HCT116 (cell line): ENCODE measurements around the gene ZBTB17.

Experiments
- CEBPB ChIP-seq: IDR thresholded peaks from 2 replicates; pipeline ENCODE4 v1.6.1; 2012; ENCODE audit warnings: low read depth
- CTCF ChIP-seq, 3 experiments: fragments of 200-600 bp in 1 of 3; sonication (generic) in 1 of 3; IDR thresholded peaks in 2 of 3; conservative IDR thresholded peaks in 1 of 3; 2 replicates each; pipeline ENCODE4 v1.5.1; 2012 to 2017; ENCODE audit warnings: low read depth in 2 of 3, low read length in 2 of 3, antibody characterized with exemption in 1 of 3, borderline replicate concordance in 1 of 3, control low read depth in 1 of 3, mild to moderate bottlenecking in 1 of 3, mixed read lengths in 1 of 3, mixed run types in 1 of 3, moderate library complexity in 1 of 3; ENCODE audit not compliant: insufficient read depth in 1 of 3
- ELF1 ChIP-seq: IDR thresholded peaks from 2 replicates; pipeline ENCODE4 v1.6.1; 2012; ENCODE audit warnings: low read depth, borderline replicate concordance
- POLR2A ChIP-seq: IDR thresholded peaks from 2 replicates; pipeline ENCODE4 v1.7.0; 2011; ENCODE audit warnings: borderline replicate concordance; ENCODE audit not compliant: insufficient read depth, insufficient read length; ENCODE audit errors: extremely low read depth
- RAD21 ChIP-seq: IDR thresholded peaks from 2 replicates; pipeline ENCODE4 v1.6.1; 2012; ENCODE audit warnings: low read depth, mild to moderate bottlenecking
- REST ChIP-seq: IDR thresholded peaks from 2 replicates; pipeline ENCODE4 v1.6.1; 2012; ENCODE audit warnings: low read depth
- ZBTB33 ChIP-seq: IDR thresholded peaks from 2 replicates; pipeline ENCODE4 v1.6.1; 2011; ENCODE audit warnings: mild to moderate bottlenecking, low read length, moderate library complexity; ENCODE audit not compliant: insufficient replicate concordance; ENCODE audit errors: extremely low read depth

GRCh38 chr1:15948595-15949452 is 27.1 kb downstream of the ZBTB17 start:
- TF ChIP-seq POLR2A (no peak), ZBTB33 (no peak), RAD21 (no peak), CEBPB (no peak), CTCF (IDR thresholded peaks at IDR 0.05 in 2 of 3, conservative IDR thresholded peaks at IDR 0.05 in 1 of 3; ENCODE audit: borderline replicate concordance in 1 of 3, insufficient read depth in 1 of 3, low read depth in 2 of 3, low read length in 2 of 3) (no peak), ELF1 (no peak), REST (no peak)
